Activated CD8-positive, alpha-beta memory T cell treated with anti-CD3 and anti-CD28 coated beads, Interleukin-2, amount 50 U/mL, for 24 hours (primary cell): ENCODE data around the gene ASPRV1.

Source experiments
- DNase-seq: peaks from one replicate; pipeline ENCODE4 v3.0.0-alpha.2; 2020; ENCODE audit errors: extremely low read depth

Gene ASPRV1

DNA sequence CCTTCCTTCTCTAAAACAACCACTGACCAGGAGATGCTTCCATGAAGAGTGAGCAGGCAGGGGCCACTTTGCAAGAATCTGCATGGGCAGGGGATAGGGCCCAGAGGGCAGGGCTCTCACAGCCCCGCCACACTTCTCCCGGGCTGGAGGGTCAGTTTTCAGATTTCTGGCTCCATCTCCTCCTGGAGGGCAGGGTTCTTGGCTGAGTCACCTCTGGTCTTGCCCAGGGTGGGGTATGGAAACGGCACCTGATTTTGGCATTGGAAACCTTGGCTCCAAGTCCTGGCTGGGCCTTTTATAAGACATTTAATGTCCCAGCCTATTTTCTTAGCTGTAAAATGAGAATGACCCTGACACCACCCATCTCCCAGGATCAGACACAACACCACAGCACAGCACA, 27.6 kb upstream of the ASPRV1 start:
- no peak for DNase-seq

DNA sequence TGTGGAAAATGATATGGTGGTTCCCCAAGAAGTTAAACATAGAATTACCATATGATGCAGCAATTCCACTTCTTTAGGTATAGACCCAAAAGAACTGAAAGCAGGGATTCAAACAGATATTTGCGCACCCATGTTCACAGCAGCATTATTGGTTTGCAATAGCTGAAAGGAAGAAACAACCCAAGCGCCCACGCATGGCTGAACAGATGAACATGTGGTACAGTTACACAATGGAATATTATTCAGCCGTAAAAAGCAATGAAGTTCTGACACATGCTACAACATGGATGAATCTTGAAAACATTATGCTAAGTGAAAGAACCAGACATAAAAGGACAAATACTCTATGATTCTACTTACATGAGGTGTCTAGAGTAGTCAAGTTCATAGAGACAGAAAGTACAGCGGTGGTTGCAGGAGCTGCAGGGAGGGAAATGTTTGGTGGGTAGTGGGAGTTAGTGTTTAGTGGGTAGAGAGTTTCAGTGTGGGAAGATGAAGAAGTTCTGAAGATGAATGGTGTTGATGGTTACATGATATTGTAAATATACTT, 26.7 kb upstream of the ASPRV1 start:
- no peak for DNase-seq

DNA sequence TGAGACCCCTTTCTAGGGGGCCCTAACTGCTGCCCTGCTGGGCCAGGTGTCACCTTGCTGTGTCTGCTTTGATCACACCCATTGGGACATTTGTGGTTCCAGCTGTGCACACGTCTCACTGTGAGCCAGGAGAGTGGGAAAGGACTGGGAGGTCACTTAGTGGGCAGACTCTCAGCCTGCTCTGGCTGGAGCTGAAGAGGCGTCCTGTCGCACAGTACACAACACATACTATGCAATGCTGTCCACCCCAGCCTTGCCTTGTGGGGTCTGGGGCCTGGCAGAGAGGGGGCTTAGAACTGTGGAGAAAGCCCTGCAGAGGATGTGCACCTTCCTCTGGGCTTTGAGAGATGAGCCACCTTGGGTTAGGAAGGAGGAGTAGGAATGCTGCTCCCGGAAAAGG, 25.3 kb upstream of the ASPRV1 start:
- no peak for DNase-seq

DNA sequence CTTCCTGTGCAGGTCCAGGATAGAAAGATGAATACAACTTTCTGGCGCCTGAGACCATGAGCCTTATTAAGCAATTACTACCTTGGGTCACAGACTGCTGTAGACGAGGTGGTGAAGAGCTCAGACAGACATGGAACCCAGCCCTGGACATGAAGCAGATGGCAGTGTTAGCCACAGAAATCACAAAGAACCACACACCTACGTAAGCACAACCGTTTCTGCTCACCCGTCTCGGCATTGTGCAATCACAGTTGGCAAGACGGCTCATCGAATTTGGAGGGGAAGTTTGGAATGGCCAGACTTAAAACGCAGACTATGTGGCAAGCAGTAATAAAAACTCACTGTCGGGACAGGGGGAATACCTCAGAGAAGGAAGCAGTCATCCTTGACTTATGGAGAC, 24.3 kb upstream of the ASPRV1 start:
- DNase-seq = no peak

DNA sequence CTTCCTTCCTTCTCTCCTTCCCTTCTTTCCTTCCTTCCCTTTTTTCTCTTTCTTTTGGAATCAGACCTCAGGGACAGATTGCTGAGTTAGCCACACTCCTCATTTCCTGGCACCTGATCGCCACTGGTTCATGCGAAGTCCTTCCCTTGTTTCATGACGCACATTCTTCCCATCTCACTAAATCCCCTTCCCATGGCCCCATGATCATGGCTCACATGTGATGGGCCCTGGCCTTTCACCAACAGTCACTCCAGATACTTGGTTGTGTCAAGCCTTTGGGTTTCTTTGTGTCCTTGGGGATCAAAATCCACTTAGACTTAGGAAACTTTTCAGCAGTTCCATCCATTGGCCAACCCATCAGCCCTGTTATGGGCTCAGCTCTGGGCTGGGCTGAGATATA, 23.8 kb upstream of the ASPRV1 start:
- DNase-seq = no peak

DNA sequence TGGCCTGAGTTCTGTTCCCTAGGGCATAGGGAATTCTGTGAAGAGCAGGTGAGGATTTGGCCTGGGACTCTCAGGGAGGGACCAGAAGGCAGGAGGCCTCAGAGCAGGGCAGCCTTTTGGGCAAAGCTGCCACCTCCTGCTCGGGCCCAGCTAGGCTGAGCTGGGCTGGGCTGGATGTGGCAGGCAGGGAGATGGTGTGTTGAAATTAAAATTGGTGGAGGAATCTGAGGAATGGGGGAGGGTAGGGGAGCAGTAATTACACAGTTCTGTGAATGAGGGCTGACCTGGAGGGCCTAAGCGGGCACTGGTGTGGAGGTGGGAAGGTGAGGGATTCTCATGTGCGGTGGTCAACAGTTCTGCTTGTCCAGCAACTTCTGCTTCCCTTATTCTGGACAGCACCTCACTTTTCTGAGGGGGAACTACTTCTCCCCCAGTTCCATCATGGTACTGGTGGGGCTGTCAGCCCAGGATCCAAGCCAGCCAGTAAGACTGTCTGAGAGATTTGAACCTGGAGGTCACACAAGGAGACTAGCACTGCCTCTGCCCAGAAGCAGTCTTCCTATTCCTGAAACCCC, 22.0 kb upstream of the ASPRV1 start:
- DNase-seq = no peak

DNA sequence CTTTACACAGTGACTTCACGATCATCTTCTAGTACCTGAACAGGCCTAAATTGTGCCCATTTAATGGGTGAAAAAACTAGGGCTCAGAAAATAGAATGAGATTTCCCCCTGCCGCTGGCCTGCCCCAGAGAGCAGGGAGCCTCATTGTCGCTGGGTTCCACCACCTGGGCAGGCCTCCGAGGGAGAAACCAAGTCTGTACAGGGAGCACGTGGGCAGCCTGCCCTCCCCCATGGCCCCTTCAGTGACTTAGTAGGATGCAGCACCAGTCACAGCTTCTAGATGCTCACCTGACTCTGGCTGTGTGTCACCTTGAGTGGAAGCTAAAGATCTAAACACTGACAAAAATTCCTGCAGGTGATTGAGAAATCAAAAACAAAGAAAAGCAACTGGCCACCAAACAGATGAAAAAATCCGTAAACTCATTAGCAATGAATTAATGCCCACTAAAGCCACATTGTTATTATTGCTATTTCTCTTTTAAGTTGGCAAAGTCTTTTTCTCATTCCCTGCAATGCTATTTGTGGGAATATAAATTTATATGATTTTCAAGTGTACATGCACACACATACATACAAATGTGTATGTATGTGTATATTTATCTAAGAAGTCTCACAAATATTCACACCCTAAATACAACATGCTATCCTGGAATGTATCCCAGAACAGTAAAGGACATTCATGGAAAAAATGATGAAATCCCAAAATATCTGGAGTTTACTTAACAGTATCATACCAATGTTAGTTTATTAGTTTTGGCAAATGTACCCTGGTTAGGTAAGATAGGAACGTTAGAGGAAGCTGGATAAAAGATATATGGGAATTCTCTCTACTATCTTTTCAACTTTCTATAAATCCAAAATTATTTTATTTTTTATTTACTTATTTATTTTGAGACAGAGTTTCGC, 18.7 kb upstream of the ASPRV1 start:
- DNase-seq = no peak

DNA sequence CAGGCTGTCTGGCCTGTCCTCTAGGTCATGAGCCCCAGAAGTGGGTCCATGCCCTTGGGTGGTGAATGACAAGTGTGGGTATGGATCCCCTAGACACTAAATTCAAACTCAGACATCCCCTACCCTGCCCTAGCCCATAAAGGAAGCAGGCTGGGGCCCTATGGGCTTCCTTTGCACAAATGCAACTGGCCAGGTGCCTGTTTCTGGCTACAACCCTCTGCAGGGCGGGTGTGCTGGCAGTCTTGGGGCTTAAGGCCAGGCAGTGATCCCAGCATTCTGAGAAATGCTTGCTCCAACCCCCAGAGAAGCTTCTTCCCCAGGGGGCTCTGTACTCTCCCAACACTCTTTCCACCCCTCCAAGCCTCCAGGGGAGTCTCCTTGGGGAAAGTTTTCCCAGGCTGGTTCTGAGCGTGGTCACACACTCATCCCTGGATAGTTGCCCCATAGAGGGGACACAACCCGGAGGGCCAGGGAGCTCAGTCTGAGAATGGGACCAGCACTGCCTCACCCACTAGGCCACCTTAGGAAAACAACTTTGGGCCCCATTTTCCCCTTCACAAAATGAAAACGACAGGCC, 16.6 kb upstream of the ASPRV1 start:
- no peak for DNase-seq

DNA sequence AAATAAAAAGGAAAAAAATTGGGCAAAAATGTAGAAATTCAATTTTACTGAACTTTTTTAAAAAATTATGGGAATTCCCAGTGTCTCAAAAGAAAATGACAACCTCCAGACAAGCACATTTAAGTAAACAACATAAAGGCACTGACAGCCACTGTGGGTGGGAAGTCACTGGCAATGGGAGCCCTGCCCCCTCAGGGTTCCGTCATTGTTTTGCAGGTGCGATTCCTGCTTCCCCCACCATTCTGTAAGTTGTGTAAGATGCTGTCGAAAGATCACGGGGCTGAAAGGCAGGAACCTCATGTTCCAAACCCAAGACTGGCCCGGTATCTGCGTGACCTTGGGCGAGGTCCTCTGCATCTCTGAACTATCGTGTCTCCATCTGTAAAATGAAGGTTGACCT, 15.8 kb upstream of the ASPRV1 start:
- DNase-seq = no peak

DNA sequence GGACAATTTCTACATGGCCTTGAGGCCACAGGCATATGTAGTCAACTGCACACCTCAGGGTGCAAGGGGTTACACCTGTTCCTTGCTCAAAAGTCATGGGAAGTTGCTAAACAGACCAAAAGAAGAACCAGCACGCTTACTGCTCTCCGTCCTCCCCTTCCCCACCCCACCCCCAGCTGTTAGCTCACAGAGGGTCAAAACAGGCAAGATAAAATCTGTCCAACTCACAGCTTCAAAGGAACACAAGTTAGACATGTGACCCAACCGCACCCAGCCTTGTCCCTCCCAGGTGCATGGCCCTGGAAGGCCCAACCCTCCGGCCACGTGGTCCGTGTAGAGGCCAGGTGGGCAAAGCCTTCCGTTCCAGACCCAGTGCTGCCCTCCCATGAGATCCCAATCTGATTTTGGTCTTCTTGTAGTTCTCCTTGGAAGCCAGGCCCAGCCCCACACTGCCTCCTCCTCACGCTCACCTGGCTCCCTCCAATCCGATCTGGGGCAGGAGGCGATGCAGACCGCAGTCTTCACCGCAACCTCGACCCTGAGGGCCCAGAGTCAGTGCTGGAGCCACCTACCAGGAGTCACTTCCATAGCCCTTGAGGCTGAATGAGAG, 14.5 kb upstream of the ASPRV1 start:
- no peak for DNase-seq

DNA sequence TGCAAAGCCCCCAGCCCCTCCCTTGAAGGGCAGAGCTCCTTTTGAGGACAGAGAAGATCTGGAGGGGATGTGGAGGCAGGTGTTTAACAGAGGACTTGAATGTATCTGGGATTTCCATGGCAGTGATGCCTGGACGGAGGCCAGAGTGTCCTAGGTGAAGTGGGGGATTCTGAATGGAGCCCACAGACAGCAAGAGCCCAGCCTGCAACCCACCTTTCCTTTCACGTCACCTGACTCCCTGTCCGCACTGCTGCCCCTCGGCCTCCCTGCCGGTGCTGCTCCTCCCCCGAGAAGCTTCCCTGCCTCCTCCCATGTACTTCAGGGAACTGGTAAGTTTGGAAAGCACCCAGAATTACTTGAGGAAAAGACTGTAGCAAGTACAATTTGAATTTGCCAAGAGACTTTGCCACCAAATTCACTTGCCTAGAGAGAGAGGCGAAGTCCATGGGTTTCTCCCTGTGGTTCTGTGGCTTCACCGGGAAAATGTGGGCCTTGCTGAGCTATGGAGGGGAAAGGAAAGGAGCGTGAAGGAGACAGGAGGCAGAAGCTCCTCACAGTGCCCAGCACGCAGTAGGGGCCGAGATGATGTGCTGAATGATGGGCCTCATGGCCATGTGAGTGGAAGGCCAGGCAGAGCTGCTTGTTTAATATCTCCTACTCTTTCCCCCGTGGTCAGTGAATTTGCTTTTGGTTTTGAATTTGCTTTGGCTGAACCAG, 13.9 kb upstream of the ASPRV1 start:
- DNase-seq = no peak

DNA sequence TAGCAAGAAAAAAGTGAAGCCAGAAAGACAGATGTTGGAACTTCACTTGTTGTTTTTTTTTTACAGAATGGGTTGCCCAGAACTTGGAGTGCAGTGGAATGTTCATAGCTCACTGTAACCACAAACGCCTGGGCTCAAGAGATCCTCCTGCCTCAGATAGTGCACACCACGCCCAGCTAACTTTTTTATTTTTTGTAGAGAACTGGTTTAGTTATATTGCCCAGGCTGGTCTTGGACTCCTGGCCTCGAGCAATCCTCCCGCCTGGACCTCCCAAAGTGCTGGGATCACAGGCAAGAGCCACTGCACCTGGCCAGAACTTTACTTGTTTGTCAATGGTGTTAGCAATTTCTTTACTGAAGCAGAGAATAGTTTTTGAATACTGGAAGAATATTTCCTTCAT, 11.9 kb upstream of the ASPRV1 start:
- DNase-seq = no peak

DNA sequence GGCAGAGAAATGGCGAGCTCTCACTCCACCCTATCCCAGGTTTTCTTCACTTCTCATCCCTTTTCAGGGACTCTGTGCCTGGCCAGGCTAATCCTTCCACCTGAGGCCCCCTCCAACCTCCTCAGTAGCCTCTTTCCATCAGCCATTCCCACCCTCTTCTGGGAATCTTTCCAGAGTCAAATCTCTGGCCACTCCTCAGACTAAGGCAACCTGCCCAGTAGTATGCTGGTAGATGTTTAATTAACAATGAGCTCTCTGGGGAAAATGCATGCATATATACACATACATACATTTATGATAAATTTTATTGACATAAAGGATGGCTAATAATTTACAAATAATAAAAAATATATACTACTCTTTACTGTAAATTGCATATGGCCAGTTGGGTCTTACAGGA, 11.4 kb upstream of the ASPRV1 start:
- DNase-seq = no peak

DNA sequence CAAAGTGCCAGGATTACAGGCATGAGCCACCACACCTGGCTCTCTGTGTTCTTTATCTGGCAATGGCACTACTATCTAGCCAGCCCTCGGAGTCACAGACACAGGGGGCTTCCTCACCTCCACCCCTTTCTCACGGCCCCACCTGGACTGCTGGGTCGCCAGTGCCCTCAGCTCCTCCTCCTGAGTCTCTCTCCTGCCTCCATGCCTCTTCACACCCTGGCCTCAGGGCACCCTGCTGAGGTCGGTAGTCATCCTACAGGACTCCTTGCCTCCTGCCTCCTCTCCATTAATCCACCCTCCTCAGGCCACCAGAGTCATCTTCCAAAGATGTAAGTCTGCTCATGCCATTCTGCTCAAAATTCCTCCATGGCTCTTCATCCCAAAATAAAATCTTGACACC, 8.6 kb upstream of the ASPRV1 start:
- no peak for DNase-seq

DNA sequence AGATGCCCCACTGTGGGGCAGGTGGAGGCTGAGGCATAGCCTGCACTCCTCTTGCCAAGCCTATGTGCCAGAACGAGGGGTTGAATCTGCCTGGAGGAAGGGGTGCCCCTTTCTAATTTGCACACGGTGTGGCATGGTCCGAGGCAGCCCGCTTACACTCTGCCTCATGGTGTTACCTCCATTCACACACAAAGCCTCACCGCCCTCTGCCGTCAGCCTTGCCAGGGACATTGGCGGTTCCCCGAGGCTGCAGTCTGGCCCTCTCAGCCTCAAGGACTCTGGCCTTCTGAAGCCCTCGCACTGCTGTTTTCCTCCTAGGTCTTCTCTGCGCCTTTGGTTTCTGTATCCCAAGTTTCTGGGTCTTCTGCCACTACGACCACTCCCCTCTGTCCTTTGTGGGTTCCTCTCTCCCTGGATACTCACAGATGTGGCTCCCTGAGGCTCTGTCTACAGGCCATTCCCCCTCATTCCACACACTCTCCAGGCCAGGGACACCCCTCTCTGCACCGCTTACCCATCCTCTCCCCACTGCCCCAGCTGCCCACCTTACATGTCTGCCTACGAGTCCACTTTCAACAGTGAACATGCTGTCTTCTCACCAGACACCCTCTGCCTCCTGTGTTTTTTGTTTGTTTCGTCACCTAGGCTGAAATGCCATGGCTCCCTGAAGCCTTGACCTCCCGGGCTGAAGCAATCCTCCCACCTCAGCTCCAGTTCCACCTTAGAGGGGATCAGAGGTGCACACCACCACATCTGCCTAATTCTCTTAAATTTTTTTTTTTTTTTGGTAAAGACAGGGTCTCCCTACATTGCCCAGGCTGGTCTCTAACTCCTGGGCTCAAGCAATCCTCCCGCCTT, 7.9 kb upstream of the ASPRV1 start:
- no peak for DNase-seq

DNA sequence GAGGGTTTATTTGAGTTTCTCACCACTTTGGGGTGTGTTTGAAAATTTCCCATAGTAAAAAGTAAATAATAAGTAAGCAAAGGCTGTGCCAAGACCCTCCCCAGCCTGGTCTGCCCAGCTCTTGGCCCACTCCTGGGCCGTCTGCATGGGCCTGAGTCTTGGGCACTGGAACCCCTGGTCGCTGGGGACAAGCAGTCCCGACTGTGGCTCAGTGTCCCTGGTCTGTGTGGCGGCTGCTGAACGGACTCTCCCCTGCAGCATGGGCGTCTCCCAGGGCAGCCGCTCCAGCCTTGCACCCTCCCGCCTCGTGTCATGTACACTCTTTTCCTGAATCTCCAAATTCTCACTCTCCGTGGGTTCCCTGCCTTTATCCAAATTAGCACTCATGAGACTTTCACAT, 7.2 kb upstream of the ASPRV1 start:
- DNase-seq = no peak

DNA sequence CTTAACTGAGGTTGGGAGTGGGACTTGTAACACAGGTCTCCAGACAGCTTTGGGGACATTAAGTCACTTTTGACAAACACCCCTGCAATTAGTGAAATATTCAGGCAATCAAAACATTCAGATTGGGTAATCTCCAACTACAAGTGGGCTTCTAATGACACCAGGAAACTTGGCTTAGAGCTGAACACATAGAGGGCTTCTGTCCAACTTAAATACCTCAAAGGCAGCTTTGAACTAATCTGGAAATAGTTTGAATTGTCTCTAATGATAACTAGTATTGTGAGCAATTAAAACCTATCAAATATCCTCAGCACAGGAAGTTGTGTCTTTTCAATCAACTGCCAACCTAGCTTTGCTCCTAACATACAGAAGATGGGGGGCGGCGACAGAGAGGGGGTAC, 5.1 kb upstream of the ASPRV1 start:
- DNase-seq = no peak

DNA sequence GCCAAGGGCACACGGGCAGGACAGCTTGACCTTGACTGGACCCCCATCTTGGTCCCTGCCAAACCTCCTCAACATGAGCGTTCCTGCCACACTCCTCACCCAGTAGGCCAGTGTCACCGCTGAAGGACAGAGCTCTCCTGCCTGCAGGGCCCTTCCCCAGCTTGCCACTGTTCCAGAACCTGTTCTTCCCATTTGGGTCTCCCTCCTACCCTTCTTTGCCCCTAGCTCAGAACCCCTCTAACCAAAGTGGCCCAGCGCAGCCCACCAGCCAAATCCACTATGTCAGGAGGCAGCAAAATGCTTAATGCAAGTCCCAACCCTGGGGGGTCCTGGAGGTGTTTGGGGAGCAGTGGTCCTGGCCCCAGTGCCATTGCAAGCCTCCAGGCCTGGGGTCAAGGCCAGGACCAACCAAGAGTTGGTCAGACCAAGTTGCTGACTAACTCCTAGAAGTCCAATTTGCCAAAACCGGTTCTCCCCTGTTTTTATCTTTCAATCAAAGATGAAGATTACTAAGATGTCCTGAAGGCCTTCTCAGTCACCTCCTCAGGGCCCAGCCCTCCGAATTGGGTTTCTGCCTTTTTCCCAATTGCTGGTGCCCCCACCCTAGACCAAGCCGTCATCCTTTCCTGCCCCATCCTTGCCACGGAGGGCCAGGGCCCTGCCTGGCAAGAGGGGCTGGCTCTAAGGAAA, 4.5 kb upstream of the ASPRV1 start:
- DNase-seq = no peak

DNA sequence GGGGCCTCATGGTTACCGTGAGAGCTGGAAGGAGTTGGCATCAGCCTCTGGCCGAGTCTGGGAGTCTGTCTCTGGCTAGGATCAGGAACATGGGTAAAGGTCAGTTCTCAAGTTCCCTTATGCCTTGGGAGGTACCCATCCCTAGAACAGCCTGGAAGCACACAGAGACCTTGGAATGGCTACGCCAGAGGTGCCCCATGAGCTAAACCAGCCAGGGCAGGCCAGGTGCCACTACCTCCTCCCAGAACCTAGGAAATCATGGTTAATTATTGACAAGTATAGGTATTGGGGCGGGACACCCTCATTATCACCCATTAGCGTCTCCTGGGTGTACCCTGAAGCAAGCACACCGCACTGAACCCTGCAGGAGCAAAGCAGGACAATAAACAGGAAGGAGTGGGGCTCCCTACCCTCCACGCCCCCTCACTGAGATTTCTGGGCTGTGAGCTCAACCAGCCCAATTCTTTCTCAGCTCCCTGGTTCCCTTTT, 3.0 kb upstream of the ASPRV1 start:
- no peak for DNase-seq
